OCI-LY7 (cell line): ENCODE measurements around the gene RNF111. TPM values are rescaled to one million over a fixed set of nuclear protein-coding genes. Genes with fewer than 3 reads are reported as not detected.

ENCODE experiments used
- BruUV-seq: library from RNA; stranded (reverse); fragments of 400-500 nt; replicated peaks from 2 replicates; lab custom pipeline; 2021; lab: Mats Ljungman, UMichigan
- CTCF ChIA-PET: fragments of 300-600 bp; sonication (Branson Sonifier 250); formaldehyde crosslinking; loops from one replicate; lab custom pipeline; 2022; ENCODE audit warnings: antibody characterized with exemption; ENCODE audit not compliant: unreplicated experiment; lab: Charles Lee
- POLR2A ChIA-PET: fragments of 300-600 bp; sonication (Branson Sonifier 250); formaldehyde crosslinking; loops from one replicate; lab custom pipeline; 2022; ENCODE audit warnings: antibody characterized with exemption; lab: Charles Lee
- DNase-seq: peaks from one replicate; pipeline ENCODE4 v3.0.0-alpha.2; 2015; ENCODE audit warnings: low spot score
- H2AFZ ChIP-seq: fragments of 200-600 bp; sonication (generic), shearing (Covaris generic); 2 replicates; pipeline ENCODE4 v1.6.1; 2014; ENCODE audit warnings: mild to moderate bottlenecking, antibody characterized with exemption, low read length, moderate library complexity
- H3K27ac ChIP-seq: fragments of 200-600 bp; sonication (generic); 2 replicates; pipeline ENCODE4 v1.5.1; 2014; ENCODE audit warnings: mixed run types, low read depth, mild to moderate bottlenecking, moderate library complexity, low read length, inconsistent platforms; ENCODE audit not compliant: poor library complexity, severe bottlenecking
- H3K36me3 ChIP-seq: fragments of 200-600 bp; sonication (generic); 2 replicates; pipeline ENCODE4 v1.6.1; 2014; ENCODE audit warnings: mild to moderate bottlenecking, antibody characterized with exemption, low read length, moderate library complexity, mixed read lengths; ENCODE audit not compliant: insufficient read depth
- H3K4me1 ChIP-seq: fragments of 200-600 bp; sonication (generic); 2 replicates; pipeline ENCODE4 v1.5.1; 2014; ENCODE audit warnings: mild to moderate bottlenecking, low read length; ENCODE audit not compliant: insufficient read depth, poor library complexity, severe bottlenecking
- H3K4me2 ChIP-seq: fragments of 200-600 bp; sonication (generic); 2 replicates; pipeline ENCODE4 v1.6.1; 2014; ENCODE audit warnings: mild to moderate bottlenecking, low read length
- H3K4me3 ChIP-seq: fragments of 200-600 bp; sonication (generic); 2 replicates; pipeline ENCODE4 v1.5.1; 2014; ENCODE audit warnings: mild to moderate bottlenecking, low read depth, low read length; ENCODE audit not compliant: poor library complexity, severe bottlenecking
- H3K79me2 ChIP-seq: fragments of 200-600 bp; sonication (generic); 2 replicates; pipeline ENCODE4 v1.6.1; 2016; ENCODE audit warnings: low read depth, mild to moderate bottlenecking, low read length, moderate library complexity, mixed read lengths; ENCODE audit not compliant: insufficient read depth
- H3K9me2 ChIP-seq: fragments of 200-600 bp; sonication (generic); 2 replicates; pipeline ENCODE4 v1.6.1; 2016; ENCODE audit warnings: mild to moderate bottlenecking, low read length, mixed read lengths; ENCODE audit not compliant: insufficient read depth
- H3K9me3 ChIP-seq: fragments of 200-600 bp; sonication (generic); 2 replicates; pipeline ENCODE4 v1.6.1; 2014; ENCODE audit warnings: mild to moderate bottlenecking, mixed run types, low read length, mixed read lengths
- H4K20me1 ChIP-seq: fragments of 200-600 bp; sonication (generic); 2 replicates; pipeline ENCODE4 v1.6.1; 2014; ENCODE audit warnings: mild to moderate bottlenecking, antibody characterized with exemption, low read length, moderate library complexity, mixed read lengths; ENCODE audit not compliant: insufficient read depth
- CTCF ChIP-seq: fragments of 200-600 bp; sonication (generic); conservative IDR thresholded peaks from 2 replicates; pipeline ENCODE4 v1.5.1; 2014; ENCODE audit warnings: mild to moderate bottlenecking, antibody characterized with exemption, low read length, moderate library complexity, mixed read lengths
- EZH2phosphoT487 ChIP-seq: fragments of 200-600 bp; sonication (generic); IDR thresholded peaks from 2 replicates; pipeline ENCODE4 v1.6.1; 2018; ENCODE audit warnings: low read depth, borderline replicate concordance, mild to moderate bottlenecking, mixed run types, antibody characterized with exemption, low read length, moderate library complexity, mixed read lengths
- intact Hi-C: fragments of 100-400 bp; cut with micrococcal nuclease; formaldehyde crosslinking; loops from one replicate; pipeline ENCODE4 v1.10.0; 2022; ENCODE audit not compliant: unreplicated experiment
- total RNA-seq, 2 experiments: library from RNA; depleted of rRNA in 1 of 2; stranded (reverse); fragments of >200 nt in 1 of 2; shearing (Covaris generic) in 1 of 2; gene quantifications; 2 replicates each; pipeline ENCODE4 v1.2.3, GENCODE V29; 2014 to 2022

Gene RNF111
- total RNA-seq, 2 experiments from 2014 or later = 19.2 to 42.7 TPM

GRCh38 chr15:59104912-59105732 lies 117.7 kb downstream of the RNF111 start, which contains the start of gene CCNB2:
Gene CCNB2 (plus strand): TSS chr15:59105146. CDS start chr15:59105269, 123 bp downstream.
- no TSS peak for BruUV-seq

GRCh38 chr15:59105854-59106253 lies 118.4 kb downstream of the RNF111 start:
- H2AFZ ChIP-seq = peak overlapping the region; percentile 98
- H4K20me1 ChIP-seq = no peaks in the 10 kb centered on the region
- intact Hi-C loops = loop anchor here (1.0 to 2.0 kb wide), 2 partner anchors 32 to 125 kb away; no protein-coding TSS in a partner anchor
- H3K9me3 ChIP-seq = no peaks in the 10 kb centered on the region
- peaks cover 26% of the 10 kb centered on the region for H3K79me2 ChIP-seq
- CTCF ChIA-PET = no interaction called here
- POLR2A ChIA-PET = interaction anchor here (0.5 to 1.0 kb wide), 3 partner anchors 9 to 399 kb away, joined by 3 to 6 read pairs (median 5); no protein-coding TSS in a partner anchor
- H3K4me3 ChIP-seq = peak overlapping the region; percentile 90
- H3K36me3 ChIP-seq = peaks cover 40% of the 10 kb centered on the region
- peaks cover 20% of the 10 kb centered on the region for H3K4me1 ChIP-seq
- peak overlapping the region; percentile 88 for H3K4me2 ChIP-seq
- peak; percentile 39 for DNase-seq
- no peaks in the 10 kb centered on the region for H3K9me2 ChIP-seq
- no TSS peak for BruUV-seq
- H3K27ac ChIP-seq = peak overlapping the region; percentile 83
- TF ChIP-seq CTCF (peak; percentile 69; the same call in 1 of the 2 replicates), EZH2phosphoT487 (no peak)

More at GRCh38 chr15:59104912-59105732, 117.7 kb downstream of the RNF111 start, which contains the start of gene CCNB2:
- H3K4me2 ChIP-seq = peak within 1 kb of the TSS; percentile 88
- no peak for TF ChIP-seq CTCF
- TF ChIP-seq EZH2phosphoT487 = no peak
- peaks cover 26% of the 10 kb centered on the region for H3K79me2 ChIP-seq
- ChIA-PET POLR2A (interaction anchor here (0.6 to 1.0 kb wide), 2 partner anchors 8 to 30 kb away, joined by 5 to 6 read pairs; no protein-coding TSS in a partner anchor), CTCF (no interaction called here)
- intact Hi-C loops = loop anchor here (1.0 to 2.0 kb wide), 2 partner anchors 33 to 124 kb away; no protein-coding TSS in a partner anchor
- peak within 1 kb of the TSS; percentile 98 for H2AFZ ChIP-seq
- peak; percentile 96 for DNase-seq
- peaks cover 20% of the 10 kb centered on the region for H3K4me1 ChIP-seq
- H3K27ac ChIP-seq = peak within 1 kb of the TSS; percentile 83
- no peaks in the 10 kb centered on the region for H3K9me3 ChIP-seq
- H4K20me1 ChIP-seq = no peaks in the 10 kb centered on the region
- peaks cover 32% of the 10 kb centered on the region for H3K36me3 ChIP-seq
- H3K4me3 ChIP-seq = peak within 1 kb of the TSS; percentile 90
- no peaks in the 10 kb centered on the region for H3K9me2 ChIP-seq
